Putamen (tissue), 1 donor: ENCODE measurements around the gene DOCK4.

Experiments
- DNase-seq: peaks from one replicate; pipeline ENCODE4 v3.0.0-alpha.2; 2016; ENCODE audit warnings: low spot score

DOCK4 gene

DNA sequence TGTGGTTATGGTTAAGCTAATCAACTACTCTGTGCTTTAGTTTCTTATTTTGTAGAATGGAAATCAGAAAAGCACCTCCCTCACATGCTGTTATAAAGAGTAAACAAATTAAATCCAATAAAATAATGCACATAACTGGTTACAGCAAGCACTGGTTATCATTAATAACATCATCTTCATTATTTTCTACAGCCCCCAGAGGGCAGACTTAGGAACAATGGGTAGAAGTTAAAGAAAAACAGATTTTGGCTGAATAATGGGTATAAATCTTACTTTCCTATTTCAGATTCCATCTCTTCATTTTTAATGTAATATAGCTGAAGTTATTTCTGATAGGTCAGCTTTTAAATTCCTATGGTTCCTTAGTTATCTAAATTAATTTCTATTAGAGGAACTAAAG is 126.5 kb downstream of the DOCK4 start:
- DNase-seq: no peak

DNA sequence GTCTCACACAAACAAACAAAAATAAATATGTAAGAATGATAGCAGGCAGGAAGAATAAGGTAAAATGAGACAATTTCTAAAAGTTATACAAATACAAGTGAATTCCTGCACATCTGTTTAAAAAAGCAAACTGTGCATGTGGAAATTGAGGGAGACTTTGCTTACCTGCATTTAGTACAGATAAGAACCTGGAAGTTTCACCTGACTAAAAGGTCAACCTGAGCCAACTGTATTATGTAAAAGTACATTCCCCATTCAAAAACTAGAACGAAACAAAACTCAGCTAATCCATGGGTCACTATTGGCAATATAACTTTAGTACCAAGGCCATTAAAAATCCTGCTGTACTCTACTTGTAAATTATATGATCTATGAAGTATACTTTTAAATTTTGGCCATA is 127.1 kb downstream of the DOCK4 start:
- DNase-seq: no peak

DNA sequence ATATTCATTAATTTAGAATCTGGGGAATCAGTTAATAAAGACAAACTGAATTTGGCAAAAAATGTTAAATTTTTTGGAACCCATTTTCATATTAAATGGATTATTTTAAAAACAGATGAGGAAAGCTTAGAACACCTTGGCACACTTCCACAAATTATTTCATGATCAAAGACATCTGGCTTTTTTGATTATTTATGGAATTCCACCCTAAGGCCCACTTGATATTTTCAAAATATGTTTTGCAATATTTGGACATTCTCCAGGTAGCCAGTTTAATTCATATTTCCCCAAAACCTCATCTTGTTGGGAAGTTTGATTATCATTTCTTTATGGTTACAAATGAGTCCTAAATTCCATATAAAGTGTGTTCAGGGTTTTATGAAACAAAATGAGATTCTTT is 129.9 kb downstream of the DOCK4 start:
- DNase-seq: no peak

DNA sequence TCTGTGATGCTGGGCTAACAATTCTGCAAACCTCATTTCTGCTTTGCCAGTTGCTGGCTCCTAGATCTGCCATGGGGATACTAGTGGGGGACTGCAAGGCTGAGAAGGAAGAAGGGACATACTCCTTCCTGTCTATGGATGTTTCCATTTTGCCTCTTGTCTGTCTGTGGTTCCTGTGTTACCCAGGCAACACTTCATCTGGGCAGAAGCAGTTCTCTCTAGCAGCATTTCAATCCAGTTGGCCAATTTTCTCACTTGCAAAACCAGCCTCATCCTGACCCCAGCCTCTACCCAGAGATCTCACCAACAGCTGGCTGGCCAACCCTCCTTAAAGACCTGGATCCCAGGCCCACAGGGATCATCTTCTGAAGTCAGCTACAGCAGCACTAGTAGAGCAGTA is 131.7 kb downstream of the DOCK4 start:
- DNase-seq: no peak

DNA sequence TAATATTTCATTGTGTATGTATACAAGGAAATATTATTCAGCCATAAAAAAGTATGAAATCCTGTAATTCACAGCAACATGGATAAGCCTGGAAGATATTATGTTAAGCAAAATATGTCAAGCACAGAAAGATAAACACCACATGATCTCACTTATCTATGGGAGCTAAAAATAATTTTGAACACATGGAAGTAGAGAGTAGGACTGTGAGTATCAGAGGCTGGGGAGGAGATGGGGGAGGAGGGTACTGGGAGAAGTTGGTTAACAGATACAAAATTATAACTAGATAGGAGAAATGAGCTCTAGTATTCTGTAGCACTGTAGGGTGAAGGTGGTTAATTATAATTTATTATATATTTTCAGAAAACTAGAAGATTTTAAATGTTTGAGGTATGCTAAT is 132.7 kb downstream of the DOCK4 start:
- DNase-seq: no peak

DNA sequence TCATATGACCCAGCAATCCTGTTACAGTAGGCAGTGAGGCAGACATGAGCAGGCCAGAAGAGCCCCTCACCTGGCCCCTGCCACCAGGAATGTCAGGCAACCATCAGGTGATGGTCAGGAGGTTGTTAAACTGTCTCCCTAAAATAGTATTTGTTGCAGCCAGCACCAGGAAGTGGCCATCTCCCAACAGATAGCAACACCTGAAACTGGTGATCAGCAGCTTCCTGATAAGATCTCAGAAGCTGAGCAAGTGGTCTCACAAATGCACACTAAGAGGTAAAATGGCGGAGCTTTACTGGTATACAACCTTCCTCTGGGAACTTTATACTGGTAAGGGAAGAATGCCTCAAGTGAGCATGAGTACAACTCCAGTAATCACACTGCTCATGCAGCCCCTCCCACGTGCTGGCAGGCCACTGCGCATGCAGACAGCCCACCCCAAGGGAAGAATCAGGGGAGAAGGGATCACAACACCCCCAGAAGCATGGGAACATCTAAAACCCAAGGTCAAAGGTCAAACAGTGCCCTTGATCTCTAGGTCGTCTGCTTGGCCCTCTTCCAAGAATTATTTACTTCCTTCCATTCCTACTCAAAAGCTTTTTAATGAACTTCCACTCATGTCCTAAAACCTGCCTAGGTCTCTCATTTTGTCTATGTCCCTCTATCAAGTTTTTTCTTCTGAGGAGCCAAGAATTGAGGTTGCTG is 133.5 kb downstream of the DOCK4 start:
- no peak for DNase-seq

DNA sequence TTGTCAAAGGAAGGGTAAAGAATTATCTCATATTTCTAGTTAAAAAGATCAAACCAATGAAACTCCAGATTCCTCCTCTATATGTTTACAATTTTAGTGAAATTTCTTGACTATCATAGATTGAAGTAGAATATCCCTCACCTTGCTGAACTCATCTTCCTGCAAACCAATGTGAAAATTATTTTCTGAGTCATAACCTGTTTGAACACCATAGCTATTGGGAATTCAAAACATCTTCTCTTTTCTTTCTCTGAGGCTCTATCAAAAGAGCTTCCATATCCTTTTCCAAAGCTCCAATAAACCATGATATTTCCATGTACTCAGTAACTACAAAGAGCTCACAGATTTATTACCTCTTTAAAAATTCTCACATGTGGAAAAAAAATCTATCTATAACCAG is 134.3 kb downstream of the DOCK4 start:
- no peak for DNase-seq

DNA sequence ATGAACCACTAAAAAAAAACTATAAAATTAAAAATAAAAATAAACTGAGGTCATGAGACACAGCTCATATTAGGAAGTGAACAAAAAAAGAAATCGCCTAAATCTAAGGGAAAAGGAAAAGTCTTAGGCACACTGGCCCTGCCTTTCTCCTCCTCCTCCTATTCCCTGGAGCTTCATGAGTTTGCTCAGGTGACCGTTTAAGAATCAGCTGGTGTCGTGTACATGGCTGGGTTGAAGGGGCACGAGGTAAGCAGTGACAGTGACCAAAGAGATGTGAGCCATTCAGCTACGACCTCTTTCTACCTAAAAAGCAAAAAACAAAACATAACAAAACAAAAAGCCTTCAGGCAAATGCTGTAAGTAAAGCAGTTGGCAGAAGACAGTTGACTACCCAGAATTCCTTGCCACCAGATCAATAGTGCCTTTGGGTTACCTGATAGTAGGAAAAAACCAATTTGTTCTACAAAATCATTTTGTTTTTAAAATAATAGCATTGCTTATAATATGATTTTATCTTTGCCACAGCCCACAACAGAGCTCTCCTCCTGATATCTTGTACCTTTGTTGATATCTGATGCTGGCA is 135.4 kb downstream of the DOCK4 start:
- DNase-seq: no peak

DNA sequence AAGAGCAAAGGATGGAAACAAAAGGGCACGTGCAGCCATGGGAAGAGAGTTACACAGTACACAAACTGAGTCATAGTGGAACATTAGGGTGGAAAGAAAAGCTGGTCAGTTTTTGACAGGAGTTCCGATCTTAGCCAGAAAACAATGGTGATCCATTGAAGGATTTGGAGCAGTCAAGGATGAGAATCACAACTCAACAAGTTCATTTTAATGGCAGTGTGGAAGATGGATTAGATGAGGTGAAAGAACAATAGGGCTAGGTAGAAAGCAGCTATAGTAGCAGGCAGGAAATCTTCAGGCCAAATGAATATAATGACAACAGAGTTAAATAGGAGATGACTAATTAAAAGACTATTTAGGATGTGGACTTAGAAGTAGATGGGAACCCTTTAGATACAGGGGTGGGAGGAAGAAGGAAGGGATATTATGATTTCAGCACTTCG is 136.3 kb downstream of the DOCK4 start:
- DNase-seq: no peak

DNA sequence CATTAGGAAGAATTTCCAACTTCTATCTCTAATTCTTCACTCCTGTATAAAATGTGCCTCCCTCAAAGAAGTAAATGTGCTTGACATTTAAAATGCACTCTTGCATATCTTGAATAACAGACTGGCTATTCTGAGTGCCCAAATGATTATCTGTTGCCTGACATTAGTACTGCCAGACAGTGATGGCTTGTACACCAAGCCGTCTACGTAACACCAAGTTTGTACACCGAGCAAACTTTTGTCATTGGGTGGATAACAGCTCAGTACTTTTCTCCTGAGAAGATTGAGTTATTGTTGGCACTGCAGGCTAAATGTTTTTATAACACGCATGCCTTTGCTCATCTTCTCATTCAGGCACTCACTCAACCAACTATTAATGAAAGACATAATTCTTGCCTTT is 137.2 kb downstream of the DOCK4 start:
- no peak for DNase-seq

DNA sequence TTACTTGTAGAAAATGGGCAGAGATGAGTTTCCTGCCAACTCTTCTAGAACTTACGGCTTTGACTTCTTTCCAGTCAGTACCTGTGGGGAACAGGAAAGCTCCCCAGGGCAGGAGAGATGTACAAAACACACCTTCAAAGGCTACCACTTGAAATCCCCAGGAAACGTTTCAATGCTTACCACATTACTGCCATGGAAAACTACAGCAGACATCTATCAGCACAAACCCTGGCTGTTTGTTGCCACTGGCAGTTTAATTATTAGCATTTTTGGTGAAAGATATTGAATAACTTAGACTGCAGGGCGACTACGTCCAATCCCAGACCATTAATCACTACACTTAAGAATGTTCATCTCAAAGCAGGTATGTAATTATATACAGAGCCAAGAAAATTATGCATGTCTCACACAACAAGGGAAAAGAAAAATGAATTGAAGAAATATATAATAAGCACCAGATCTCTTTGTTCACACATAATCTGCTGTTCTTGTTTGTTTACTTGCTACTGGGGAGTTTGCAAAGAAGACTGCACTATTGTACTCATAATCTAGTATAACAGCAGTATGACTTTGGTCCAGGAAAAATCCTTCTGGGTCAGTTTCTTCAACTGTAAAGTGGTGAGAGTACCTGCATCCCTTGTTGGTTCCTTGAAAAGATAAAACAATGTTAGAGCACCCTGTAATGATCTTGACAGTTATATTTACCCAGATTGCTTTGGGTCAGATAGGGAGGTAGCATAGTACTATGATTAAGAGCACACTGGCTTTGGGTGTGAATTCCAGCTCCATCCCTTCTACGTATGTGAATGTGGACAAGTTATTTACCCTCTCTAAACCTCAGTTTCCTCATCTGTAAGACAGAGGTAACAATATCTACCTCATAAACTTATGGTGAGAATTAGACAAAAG is 138.3 kb downstream of the DOCK4 start:
- no peak for DNase-seq

DNA sequence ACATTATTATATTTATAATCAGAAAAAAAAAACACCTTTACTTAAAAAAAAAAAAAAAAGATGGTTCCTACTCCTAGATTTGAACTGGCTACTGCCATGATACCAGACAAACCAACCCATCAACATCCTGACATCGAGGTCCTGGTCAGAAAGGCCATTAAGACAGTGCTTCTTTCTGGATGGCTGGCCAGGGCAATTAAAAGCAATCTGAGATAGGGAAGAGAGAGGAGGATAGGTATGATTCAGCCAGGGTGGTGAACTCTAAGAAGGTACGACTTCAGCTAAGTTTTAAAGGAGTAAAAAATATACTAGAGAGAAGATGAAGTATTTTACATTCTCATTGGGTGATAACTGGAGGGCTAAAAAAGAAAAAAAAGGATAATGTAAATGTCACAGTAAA is 139.0 kb downstream of the DOCK4 start:
- DNase-seq: no peak

DNA sequence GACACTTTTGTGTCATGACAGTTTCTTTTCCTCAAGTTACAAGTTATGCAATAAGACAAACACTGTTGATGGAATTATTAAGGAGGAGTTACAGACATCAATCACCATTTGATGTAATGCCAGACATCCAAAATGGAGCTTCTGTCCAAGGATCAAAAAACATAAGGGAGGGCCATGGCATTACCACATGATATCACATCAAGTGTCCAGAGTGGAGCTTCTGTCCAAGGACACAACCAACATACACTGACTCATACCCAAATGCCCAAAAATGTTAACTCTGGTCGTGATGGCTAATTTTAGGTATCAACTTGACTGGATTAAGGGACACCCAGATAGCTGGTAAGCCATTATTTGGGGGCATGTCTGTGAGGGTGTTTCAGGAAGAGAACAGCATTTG is 140.4 kb downstream of the DOCK4 start:
- no peak for DNase-seq

DNA sequence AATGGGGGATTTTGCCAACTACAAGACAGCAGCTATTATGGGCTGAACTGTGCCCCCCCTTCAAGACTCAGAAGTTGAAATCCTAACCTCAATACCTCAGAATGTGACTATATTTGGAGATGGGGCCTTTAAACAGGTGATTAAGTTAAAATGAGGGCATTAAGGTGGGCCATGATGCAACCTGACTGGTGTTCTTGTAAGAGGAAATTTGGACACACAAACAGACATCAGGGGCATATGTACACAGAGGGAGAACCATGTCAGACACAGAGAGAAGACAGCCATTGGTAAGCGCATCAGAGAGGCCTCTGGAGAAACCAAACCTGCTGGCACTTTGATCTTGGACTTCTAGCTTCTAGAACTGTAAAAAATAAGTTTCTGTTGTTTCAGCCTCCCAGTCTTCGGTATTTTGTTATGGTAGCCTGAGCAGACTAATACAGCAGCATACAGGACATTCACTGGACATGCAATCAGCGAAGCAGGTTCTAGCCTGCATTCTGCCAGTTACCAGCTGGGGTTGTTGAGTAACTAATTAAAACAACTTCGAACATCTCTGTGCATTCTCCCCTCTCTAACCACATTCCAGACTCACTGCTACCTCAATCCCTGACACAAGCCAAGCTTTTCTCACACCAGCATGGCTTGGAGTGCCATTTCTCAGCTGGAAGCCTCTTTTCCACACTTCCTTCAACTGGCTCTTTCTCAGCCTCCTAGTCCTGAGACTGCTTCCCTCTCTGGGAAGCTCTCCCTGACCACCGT is 141.4 kb downstream of the DOCK4 start:
- no peak for DNase-seq

DNA sequence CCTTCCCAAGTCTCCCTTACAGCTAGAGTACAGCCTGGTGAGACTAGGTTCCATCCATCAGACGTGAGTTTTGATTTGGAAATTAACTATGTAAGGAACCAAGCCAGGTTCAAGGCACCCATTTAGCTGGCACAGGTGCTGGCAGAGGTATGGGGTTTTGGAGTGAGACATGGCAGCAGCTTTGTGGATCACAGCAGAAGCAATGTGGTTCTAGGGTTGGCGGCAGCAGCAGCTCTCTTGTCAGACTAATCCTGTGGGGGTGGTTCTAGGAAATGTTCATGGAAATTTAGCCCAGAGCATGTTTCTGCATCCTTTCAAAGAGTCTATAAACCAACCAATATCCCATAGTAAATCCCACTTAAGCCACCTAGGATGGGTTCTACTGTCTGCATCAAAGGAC is 142.2 kb downstream of the DOCK4 start:
- DNase-seq: no peak

DNA sequence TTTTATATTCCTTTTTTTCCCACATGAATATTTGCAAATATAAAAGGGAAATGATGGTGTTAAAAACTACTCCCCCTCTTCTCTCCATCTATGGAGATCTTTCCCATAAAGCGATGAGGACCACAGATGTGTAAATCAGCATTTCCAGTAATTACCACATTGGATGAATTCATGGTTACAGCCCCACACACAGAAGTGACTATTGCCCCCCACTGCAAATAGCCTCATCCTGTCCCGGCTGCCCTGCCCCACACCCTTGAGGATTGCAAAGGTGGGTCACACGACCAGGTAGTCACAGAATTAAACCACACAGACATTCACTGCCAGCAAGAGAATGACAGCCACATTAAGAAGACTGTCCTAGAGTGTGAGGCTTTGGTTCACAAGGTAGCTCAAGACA is 145.1 kb downstream of the DOCK4 start:
- DNase-seq: no peak

DNA sequence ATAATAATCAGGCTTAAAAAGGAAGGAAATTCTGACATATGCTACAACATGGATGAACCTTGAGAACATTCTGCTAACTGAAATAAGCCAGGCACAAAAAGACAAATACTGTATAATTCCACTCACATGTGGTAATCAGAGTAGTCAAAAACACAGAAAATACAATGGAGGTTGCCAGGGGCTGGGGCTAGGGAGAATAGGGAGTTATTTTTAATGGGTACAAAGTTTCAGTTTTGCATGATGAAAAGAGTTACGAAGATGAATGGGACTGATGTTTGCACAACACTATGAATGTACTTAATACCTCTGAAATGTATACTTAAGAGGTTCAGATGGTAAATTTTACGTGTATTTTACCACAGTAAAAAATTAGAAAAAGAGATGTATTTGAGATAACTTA is 145.6 kb downstream of the DOCK4 start:
- DNase-seq: no peak

DNA sequence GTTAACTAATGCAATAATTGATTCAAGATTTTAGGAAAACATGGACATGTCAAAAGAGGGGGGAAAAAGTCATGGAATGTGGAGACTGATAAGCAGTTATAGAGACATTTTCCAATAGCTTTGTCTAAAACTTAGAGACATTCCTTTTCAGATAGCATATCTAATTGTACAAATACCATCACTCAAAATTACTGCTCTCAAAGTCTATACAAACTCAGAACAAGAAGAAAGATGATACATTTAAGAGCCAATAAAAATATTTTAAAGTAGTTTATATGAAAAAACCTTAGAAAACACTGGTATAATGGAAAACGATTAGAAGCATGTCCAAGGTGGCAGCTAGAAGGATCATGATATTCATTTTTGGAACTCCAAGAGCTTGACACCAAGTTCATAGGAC is 146.5 kb downstream of the DOCK4 start:
- no peak for DNase-seq

DNA sequence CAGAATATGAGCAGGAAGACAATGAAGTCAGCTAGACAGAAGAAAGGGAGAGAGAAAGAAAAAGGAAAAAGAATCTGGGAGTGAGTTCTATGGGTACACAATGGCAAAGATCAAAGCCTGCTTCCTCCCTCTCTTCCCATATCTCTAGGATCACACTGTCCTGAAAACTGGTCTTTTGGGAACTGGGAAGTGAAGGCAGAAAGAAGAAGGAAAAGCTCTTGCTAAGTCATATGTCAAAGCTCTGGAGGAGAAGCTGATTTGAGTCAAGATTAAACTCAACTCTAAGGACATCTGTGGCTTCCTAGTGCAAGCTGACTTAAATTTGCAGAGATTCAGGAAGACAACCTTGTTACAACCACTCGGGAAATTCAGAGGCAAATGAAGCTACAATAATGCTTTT is 147.5 kb downstream of the DOCK4 start:
- DNase-seq: no peak

DNA sequence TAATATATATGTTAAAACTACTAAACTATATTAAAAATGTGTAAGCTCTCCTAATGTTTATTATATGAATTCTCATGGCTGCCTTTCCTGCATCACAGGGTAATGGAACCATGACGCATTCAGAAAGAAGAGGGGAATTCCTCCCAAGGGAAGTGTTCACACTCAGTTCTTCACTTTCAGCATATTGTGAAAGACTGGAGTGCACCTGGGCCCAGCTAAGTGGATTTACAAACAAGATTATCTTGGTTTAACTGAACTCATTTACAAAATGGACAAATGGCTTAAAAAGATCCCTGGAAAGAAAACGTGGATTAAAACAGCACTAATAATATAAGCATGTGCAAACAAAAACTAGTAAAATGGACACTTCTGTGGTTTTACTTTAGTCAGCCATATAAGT is 149.8 kb downstream of the DOCK4 start:
- DNase-seq: no peak

DNA sequence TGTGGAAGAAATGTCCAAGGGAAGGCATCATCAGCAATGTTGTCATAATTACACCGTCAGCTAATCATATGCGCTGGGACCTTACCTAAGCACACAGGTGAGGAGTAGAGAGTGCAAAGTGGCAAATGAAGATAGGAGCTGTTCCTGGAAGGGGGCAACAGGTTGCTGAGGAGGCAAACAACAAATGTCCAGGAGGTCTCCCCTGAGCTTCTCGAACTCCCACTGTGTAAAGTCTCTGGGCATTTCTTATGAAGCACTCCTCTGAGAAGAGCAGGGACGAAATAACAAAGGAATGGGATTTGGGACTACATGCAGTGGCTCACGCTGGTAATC is 152.5 kb downstream of the DOCK4 start:
- no peak for DNase-seq

DNA sequence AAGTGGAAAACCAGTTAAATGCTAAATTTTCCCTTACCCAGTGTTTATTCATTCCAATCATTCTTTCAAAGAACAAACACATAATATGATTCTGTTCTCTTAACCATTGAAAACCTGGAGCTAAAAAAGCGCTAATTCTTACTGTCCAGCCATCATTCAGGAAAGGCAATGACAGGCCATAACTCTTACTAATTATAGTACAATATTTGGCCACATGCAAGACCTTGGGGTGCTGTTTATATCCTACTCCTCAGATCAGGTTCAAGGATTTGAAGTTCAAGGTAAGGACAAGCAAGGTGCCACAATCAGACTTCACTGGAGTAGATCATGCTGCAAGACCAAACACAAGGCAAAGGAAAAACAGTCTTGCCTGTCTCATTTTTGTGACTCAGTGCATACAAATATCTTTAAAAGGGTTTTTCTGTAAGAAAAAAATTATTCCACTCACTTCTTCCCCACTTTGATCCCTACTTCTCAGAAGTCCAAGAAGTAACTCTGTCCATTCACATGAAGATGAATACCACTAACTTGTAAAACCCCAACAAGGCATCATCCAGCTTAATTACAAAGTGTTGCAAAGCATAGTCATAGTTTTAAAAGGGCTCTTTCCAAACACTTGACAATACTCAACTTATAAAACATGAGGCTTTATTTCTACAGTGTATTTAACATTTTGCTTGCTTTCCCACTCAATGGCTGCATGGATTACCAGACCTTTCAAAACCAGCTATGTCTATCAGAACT is 153.0 kb downstream of the DOCK4 start:
- no peak for DNase-seq
